SHP77 treated with DMSO at 0.1 percent for 48 hours (cell line): ENCODE data around the gene EXTL1.

Experiments
- DNase-seq: peaks from one replicate; lab custom pipeline; 2025; lab: John Stamatoyannopoulos, UW

Gene EXTL1

DNA sequence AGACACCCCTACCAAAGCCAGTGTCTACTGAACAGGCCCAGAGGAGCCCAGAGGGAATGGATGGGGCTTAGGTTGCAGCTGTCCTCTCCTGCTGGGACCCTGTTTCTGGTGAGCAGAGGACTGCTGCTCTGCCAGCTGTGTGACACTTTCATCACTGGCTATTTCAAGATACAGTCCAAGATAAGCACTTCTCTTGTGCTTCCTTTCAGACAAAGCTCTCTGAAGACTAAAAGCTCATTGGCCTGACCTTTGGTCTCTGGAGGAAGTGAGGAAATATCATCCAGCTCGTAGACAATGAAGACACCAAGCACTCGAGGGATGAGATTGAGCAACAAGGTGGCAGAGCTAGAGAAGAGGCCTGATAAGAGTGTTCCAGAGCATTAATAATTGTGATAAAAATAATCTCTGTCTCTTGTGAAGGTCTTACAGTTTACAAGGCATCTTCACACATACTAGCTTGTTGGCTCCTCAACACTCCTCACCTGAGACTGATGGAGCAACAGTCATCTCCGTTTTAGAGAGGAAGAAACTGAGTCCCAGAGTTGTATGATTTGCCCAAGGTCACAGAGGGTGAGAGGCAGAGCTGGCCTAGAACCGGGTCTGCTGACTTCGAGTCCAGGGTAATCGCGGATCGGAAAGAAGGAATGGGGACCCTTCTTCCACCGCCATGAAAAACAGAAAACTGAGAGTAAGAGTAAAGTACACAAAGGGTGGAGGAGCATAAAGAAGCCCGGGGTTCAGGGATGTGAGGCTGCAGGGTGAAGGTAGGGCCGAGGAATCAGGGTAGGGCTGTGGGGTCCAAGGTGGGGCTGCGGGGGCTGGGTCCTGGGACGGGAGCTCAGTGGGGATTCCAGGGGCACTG, 24.4 kb upstream of the EXTL1 start:
- no peak for DNase-seq

DNA sequence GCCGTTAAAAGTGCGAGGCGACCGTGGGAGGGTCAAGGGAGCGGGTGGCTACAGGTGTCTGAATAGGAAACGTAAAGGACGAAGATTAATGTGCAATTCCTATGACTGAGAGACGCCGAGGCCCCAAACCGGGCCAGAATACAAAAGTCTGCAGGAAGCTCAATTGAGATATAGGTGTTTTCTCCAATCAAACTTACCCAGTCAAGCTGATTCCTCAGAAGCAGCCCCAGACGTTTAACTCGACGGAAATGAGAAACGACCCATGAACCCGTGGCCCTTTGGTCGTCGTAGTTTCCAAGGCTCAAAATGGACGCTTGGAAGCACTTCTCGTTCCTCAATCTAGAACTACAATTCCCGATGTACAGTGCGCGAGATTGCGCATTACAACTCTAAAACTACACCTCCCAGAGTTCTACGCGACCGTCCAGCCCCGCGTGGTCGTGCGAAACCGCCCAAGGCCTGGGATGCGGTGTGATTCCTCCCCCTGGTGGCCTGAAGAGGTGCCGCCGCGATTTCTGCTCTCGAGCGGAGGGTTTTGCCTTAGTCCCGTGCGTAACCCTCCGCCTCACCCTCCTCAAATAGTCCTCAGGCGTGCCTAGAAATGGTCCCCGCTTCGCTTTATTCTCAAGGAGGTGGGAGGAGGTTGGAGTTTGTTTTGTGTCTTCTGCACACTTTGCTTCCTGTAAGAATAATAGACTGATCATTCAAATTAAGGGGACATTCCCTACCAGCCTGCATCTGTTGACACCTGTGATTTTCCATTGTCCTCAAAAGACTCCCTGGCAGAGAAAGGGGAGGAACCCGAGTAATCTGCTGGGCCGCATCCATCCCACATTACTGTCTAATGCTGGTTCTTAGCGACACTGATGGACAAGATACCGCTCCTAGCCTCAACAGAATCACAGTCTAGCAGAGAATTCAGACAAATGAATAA, 23.5 kb upstream of the EXTL1 start, which contains the start of gene PAFAH2:
PAFAH2 (minus strand) TSS at position 236 of the 934 bp plus-strand sequence. CDS start 7,247 bp downstream, outside the sequence.
- peak; percentile 98 for DNase-seq

- DNase-seq = no peak
Observed at GRCh38 chr1:25999041-25999800, 22.4 kb upstream of the EXTL1 start.

DNA sequence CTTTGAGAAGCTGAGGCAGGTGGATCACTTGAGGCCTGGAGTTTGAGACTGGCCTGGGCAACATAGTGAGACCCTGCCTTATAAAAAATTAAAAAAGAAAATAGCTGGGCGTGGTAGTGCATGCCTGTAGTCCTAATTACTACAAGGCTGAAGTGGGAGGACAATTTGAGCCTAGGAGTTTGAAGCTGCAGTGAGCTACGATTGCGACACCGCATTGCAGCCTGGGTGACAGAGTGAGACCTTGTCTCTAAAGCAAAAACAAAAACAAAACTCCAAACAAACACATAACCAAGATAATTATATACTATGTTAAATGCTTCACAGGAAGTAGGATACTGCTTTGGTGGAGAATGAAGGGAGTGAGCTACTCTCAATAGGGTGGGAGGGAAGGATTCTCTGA, 18.3 kb upstream of the EXTL1 start:
- no peak for DNase-seq

DNA sequence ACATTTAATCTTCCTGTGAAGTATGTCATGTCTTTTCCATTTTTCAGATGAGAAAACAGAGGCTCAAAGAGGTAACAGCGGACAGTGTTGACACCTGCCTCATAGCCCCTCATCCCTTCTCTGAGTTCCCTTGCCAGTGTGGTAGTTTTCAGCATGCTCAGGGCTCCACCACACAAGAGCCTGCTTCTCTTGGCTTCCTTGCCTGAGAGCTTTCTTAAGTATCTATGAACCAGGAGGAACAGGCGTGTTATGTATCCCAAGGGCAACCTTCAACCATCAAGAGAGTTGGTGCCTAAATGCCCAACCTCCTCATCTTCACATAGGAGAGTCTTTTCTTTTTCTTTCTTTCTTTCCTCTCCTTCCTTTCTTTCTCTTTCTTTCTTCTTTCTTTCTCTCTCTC, 17.8 kb upstream of the EXTL1 start:
- DNase-seq = no peak

DNA sequence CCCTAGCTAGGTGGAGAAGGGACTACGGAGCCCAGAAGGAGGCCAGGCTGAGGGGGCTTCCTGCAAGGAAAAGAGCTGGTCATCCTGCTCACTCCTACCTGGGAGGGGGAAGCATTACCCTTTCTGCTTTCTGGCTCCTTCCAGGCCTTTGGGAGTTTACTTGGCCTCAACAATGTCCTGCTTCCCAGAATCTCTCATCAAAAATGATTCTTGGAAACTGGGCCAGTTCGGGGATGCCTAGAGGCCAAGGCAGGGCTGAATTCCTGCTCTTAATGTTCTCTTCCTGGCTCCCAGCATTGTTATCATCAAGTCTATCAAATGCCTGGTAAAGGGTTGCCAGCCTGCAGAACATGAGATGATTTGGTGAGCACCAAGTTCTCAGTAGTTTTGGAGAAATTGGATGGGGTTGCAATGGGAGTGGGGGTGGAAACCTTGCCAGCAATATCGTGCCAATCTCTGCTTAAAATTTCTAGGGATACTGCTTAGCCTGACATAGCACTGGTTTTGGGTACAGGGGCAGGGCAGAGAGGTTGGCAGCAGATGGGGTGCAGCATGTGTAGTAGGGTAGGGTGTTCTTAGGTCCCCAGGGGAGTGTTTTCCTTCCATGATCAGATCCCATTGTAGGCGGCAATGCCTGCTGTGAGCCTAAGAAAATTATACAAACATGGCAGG, 16.0 kb upstream of the EXTL1 start:
- no peak for DNase-seq

- no peak for DNase-seq
Observed at GRCh38 chr1:26006710-26007109, 14.9 kb upstream of the EXTL1 start.

DNA sequence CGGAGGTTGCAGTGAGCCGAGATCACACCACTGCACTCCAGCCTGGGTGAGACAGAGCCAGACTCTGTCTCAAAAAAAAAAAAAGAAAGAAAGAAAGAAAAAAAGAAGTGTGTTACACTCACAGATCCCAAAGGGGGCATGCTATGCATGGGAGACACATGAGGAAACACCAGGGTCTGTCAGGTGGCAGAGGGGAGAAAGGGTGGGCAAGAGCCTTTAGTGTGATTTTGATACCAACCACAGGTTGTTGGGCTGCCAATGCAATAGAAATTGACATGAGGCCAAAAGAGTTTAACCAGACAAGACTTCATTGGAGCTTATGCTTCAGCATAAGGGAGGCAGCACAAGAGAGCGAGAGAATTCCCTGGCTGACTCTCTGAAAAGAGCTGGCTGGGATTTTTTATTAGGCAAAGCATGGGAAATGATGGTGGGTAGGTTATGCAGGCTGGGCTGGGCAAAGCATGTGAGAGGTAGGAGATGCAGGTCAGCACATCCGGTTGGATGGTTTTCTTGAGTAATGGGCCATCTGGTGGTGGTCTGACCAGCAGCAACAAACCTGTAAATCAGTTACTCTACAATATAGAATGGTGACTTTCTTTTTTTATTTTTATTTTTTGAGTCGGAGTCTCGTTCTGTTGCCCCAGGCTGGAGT, 11.7 kb upstream of the EXTL1 start:
- no peak for DNase-seq

DNA sequence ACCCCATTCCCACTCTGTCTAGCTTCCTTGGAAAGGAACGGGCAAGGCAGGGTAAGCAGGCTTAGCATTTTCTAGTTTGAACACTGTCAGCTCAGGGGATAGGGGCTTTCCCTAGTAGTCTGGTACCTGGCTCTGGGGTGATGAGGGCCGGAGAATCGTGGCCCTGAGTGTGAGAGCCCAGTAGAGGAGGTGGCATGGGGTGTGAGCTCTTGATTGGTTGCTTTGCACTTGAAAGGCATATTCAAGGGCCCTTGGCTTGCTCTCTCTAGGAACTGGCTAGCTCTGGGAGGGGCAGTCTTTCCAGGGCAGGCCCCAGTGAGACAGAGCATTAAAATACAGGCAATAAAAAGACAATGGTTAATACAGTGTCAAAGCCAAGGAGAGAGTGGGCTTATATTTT, 10.8 kb upstream of the EXTL1 start:
- no peak for DNase-seq

DNA sequence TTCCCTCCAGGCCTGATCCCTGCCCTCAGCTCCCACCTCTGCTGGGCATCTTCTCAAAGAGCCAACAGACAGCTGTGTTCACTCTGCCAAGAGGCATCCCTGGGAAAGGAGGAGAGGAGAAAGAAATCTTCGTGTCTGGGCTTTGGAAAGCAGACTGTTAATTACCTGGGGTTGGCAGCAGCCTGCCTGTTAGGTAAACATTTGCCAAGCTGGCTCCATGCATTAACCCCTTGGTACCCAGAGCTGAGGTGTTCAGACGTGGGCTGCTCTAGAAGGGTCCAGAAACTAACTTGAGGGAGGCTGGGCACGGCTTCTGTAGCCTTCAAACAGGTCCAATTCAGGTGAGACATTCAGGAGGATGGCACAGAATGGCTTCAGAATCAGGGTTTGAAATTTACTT, 8.7 kb upstream of the EXTL1 start:
- no peak for DNase-seq

DNA sequence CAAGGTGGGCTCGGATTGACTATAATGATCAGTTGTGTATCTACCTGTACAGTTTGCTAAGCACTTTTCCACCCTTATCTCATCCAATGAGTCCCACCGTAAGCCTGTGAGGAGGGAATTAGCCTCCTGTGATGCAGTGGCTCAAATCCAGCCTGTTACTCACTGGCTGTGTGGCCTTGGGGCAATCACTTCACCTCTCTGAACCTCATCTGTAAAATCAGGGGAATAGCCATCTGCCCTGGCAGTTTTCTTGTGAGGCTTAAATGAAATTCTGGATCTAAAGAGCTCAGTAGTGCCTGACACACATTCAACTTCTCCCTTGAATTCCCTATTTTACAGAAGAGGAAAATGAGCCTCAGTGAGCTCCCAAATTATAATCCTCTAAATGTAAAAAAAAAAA, 7.4 kb upstream of the EXTL1 start:
- DNase-seq = no peak

- no peak for DNase-seq
Observed at GRCh38 chr1:26015358-26015757, 6.2 kb upstream of the EXTL1 start.

GRCh38 chr1:26016258-26016952, 5.2 kb upstream of the EXTL1 start:
- DNase-seq = no peak

DNA sequence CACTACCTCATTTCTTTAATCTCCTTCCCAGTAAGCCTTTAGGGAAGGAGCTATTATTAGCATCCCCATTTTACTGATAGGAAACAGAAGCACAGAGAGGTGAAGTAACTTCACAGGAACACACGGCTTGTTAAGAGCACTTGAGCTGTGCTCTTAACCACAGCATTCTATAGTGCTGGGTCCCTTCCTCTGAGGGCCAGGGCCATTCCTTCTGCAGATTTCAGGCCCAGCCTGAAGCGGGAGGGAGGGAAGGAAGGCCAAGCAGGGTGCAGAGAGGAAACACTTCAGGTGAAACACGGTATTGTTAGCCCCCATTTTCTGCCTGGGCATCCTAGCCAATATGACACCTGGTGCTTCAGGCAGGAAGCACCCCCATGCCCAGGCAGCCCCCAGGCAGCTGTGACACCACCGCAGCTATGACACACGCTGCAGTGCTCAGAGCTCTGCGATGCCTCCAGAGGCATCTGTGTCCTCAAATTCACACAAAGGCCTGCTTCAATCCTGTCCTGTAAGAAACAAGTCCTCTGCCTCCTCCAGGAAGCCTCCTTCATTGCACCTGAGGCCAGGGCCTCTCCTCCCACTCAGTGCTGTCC, 4.5 kb upstream of the EXTL1 start:
- no peak for DNase-seq

DNA sequence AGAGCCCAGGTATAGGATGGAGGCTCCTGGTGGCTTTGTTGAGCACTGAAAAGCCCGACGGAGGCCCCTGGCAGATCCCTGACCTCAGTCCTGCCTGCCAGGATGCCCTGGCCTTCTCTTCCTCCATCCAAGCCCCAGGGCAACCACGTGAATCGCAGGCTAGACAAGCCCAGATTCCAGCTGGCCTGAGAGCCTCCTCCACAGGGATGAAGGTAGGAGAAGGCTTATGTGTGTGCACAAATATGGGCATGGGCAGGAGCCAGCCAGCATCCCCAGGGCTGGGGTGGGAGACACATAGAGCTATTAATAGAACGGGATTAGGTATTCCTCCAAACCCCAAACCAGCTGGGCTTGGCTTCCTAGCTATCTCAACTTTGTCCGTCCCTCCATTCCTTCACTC, 4.0 kb upstream of the EXTL1 start:
- DNase-seq = no peak

DNA sequence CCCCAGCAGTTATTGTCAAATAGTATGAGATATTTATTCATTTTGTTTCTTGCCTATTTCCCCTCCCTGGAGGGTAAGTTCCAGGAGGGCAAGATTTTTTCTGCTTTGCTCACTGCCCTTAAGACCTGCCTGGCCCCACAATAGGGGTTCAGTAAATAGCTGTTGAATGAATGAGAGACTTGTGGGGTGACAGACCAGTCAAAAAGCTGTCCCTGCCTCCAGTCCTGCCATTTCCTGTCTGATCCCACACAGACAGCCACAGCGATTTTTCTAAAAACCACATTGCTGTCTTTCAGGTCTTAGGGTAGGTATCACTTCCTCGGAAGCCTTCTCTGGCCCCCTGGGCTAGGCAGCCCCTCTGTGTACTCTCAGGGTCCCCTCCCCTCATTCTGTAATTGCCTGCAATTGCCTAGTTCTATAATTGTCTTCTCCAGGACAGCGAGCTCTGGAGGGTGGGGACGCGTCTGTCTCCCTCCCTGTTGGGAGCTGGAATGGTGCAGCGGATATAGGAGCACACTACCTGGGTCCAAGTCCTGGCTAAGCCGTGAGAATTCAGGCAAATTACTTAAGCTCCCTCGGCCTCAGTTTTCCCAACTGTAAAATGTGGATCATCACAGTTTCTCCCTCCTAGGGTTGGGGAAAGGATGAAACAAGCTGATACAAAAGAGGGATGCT, 1.8 kb upstream of the EXTL1 start:
- no peak for DNase-seq

GRCh38 chr1:26020330-26020768, 1.2 kb upstream of the EXTL1 start:
- no peak for DNase-seq

DNA sequence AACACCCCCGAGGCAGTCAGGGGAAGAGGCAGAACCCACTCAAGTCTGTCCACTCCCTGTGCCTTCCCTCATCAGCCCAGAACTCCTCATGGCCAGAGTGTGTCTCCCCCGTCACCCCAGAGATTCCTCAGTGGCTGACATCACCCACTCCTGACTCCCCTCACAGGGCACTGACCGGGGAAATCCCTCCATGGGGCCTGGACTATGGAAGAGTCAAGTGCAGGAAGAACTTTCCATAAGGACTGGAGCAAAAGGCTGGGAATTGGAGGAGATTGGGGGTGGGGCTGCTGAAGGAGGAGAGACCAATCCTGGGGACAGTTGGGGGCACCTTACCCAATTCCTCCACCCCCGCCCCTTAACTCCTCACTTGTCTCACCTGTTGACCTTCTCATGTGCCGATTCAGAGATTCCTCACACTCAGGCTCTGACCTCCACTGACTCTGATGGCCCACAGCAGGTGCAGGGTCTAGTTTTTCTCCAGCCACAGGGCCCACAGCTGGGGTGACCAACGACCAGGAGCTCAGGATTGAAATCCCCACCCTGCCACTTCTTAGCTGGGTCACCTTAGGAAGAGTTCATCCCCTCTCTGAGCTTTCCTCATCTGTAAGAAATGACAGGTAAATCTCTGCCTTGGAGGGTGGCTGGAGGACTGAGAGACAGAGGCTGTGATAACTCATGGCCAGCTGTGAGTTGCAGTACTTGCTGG, 481 bp upstream of the EXTL1 start:
- no peak for DNase-seq

- no peak for DNase-seq
Observed at GRCh38 chr1:26022404-26022779, 817 bp downstream of the EXTL1 start.
